Calu3 (cell line): Measurements from ENCODE around the gene TBC1D14. TPM values are rescaled to one million over a fixed set of nuclear protein-coding genes. Genes with fewer than 3 reads are reported as not detected.

Experiments used
- BruUV-seq: library from RNA; stranded (reverse); fragments of 400-500 nt; replicated peaks from 2 replicates; lab custom pipeline; 2021; lab: Mats Ljungman, UMichigan
- CTCF ChIA-PET: fragments of 300-600 bp; sonication (Branson Sonifier 250); formaldehyde crosslinking; loops from one replicate; lab custom pipeline; 2022; ENCODE audit warnings: antibody characterized with exemption; lab: Charles Lee
- DNase-seq: peaks from one replicate; pipeline ENCODE4 v3.0.0; 2022
- H3K27ac Mint-ChIP-seq: one replicate; pipeline ENCODE4 v1.8.0; 2022; ENCODE audit warnings: mixed read lengths; ENCODE audit not compliant: unreplicated experiment
- H3K27me3 Mint-ChIP-seq: one replicate; pipeline ENCODE4 v1.8.0; 2022; ENCODE audit warnings: mixed read lengths; ENCODE audit not compliant: unreplicated experiment
- H3K36me3 Mint-ChIP-seq: one replicate; pipeline ENCODE4 v1.8.0; 2022; ENCODE audit warnings: mild to moderate bottlenecking, moderate library complexity, mixed read lengths; ENCODE audit not compliant: insufficient read depth, unreplicated experiment
- H3K4me1 Mint-ChIP-seq: one replicate; pipeline ENCODE4 v1.8.0; 2022; ENCODE audit warnings: mild to moderate bottlenecking, low read depth, mixed read lengths; ENCODE audit not compliant: unreplicated experiment
- H3K4me3 Mint-ChIP-seq: one replicate; pipeline ENCODE4 v1.8.0; 2022; ENCODE audit warnings: mild to moderate bottlenecking, low read depth, moderate library complexity, mixed read lengths; ENCODE audit not compliant: unreplicated experiment
- H3K9me3 Mint-ChIP-seq: one replicate; pipeline ENCODE4 v1.8.0; 2022; ENCODE audit warnings: low read depth, mixed read lengths; ENCODE audit not compliant: unreplicated experiment
- CTCF ChIP-seq: fragments of 200-600 bp; IDR thresholded peaks from one replicate; pipeline ENCODE4 v1.8.0; 2022; ENCODE audit warnings: antibody characterized with exemption; ENCODE audit not compliant: unreplicated experiment
- intact Hi-C: fragments of 100-400 bp; cut with micrococcal nuclease; formaldehyde crosslinking; loops from one replicate; pipeline ENCODE4 v1.10.0; 2022; ENCODE audit not compliant: unreplicated experiment
- total RNA-seq: library from RNA; stranded (reverse); gene quantifications from 2 replicates; pipeline ENCODE4 v1.2.3, GENCODE V29; 2022

Gene TBC1D14
- total RNA-seq, 1 experiment from 2014 or later: 26.4 TPM

- H3K36me3 Mint-ChIP-seq: peaks cover 17% of the 10 kb centered on the region
- no peak for TF ChIP-seq CTCF
- CTCF ChIA-PET: no interaction called here
- H3K4me1 Mint-ChIP-seq: no peaks in the 10 kb centered on the region
- BruUV-seq: no TSS peak
- no peaks in the 10 kb centered on the region for H3K27me3 Mint-ChIP-seq
- no peaks in the 10 kb centered on the region for H3K9me3 Mint-ChIP-seq
- H3K4me3 Mint-ChIP-seq: no peak overlapping the region
- no peak overlapping the region for H3K27ac Mint-ChIP-seq
- intact Hi-C loops: no loop called here
- no peak for DNase-seq
These were observed 146.3 kb downstream of the TBC1D14 start for GRCh38 chr4:7055990-7056325.

- no peak for TF ChIP-seq CTCF
- no peaks in the 10 kb centered on the region for H3K4me1 Mint-ChIP-seq
- H3K4me3 Mint-ChIP-seq: no peak overlapping the region
- CTCF ChIA-PET: no interaction called here
- no peak overlapping the region for H3K27ac Mint-ChIP-seq
- DNase-seq: no peak
- intact Hi-C loops: no loop called here
- no peaks in the 10 kb centered on the region for H3K27me3 Mint-ChIP-seq
- peaks cover 31% of the 10 kb centered on the region for H3K36me3 Mint-ChIP-seq
- no TSS peak for BruUV-seq
- no peaks in the 10 kb centered on the region for H3K9me3 Mint-ChIP-seq
These were observed 149.2 kb downstream of the TBC1D14 start for GRCh38 chr4:7058792-7059191.

- no peak overlapping the region for H3K27ac Mint-ChIP-seq
- no peak for DNase-seq
- no TSS peak for BruUV-seq
- CTCF ChIA-PET: no interaction called here
- no peak overlapping the region for H3K4me3 Mint-ChIP-seq
- H3K36me3 Mint-ChIP-seq: peaks cover 23% of the 10 kb centered on the region
- no peaks in the 10 kb centered on the region for H3K27me3 Mint-ChIP-seq
- intact Hi-C loops: no loop called here
- H3K4me1 Mint-ChIP-seq: no peaks in the 10 kb centered on the region
- no peak for TF ChIP-seq CTCF
- H3K9me3 Mint-ChIP-seq: no peaks in the 10 kb centered on the region
These were observed 150.0 kb downstream of the TBC1D14 start for GRCh38 chr4:7059662-7060061.

- no peak overlapping the region for H3K27ac Mint-ChIP-seq
- no TSS peak for BruUV-seq
- H3K36me3 Mint-ChIP-seq: peaks cover 23% of the 10 kb centered on the region
- H3K9me3 Mint-ChIP-seq: no peaks in the 10 kb centered on the region
- H3K4me3 Mint-ChIP-seq: no peak overlapping the region
- intact Hi-C loops: no loop called here
- CTCF ChIA-PET: no interaction called here
- DNase-seq: no peak
- TF ChIP-seq CTCF: no peak
- H3K27me3 Mint-ChIP-seq: no peaks in the 10 kb centered on the region
- no peaks in the 10 kb centered on the region for H3K4me1 Mint-ChIP-seq
These were observed 150.9 kb downstream of the TBC1D14 start for GRCh38 chr4:7060346-7061150.
